Skeletal muscle satellite cell (primary cell): ENCODE results near the gene M1AP.
A peak's percentile ranks its signal among the peaks of the same experiment; 100 is the strongest.

Source experiments
- H3K27me3 ChIP-seq: 2 replicates; pipeline ENCODE4 v1.7.0; 2013; ENCODE audit warnings: low read length; ENCODE audit not compliant: control insufficient read depth, insufficient read depth
- H3K36me3 ChIP-seq: 2 replicates; pipeline ENCODE4 v1.7.0; 2013; ENCODE audit warnings: mild to moderate bottlenecking, control low read depth, low read length; ENCODE audit not compliant: insufficient read depth
- H3K4me1 ChIP-seq: 2 replicates; pipeline ENCODE4 v1.7.0; 2013; ENCODE audit warnings: low read length; ENCODE audit not compliant: control insufficient read depth, insufficient read depth
- H3K4me2 ChIP-seq: 2 replicates; pipeline ENCODE4 v1.7.0; 2013; ENCODE audit warnings: mild to moderate bottlenecking, low read length
- H3K4me3 ChIP-seq: 2 replicates; pipeline ENCODE4 v1.7.0; 2013; ENCODE audit warnings: low read length
- H3K9ac ChIP-seq: 2 replicates; pipeline ENCODE4 v1.7.0; 2013; ENCODE audit warnings: mild to moderate bottlenecking, low read depth, low read length, moderate library complexity
- H3K9me3 ChIP-seq: replicated peaks from 2 replicates; pipeline ENCODE4 v1.7.0; 2013; ENCODE audit warnings: mild to moderate bottlenecking, control low read depth, low read length

The M1AP gene

GRCh38 chr2:74526649-74527230 is 121.4 kb downstream of the M1AP start:
- H3K4me3 ChIP-seq = no peak overlapping the region
- H3K9ac ChIP-seq = no peak overlapping the region
- H3K4me2 ChIP-seq = no peak overlapping the region
- peaks cover 31% of the 10 kb centered on the region for H3K36me3 ChIP-seq
- H3K9me3 ChIP-seq = no peaks in the 10 kb centered on the region
- no peaks in the 10 kb centered on the region for H3K27me3 ChIP-seq
- H3K4me1 ChIP-seq = peaks cover 20% of the 10 kb centered on the region

- Histone ChIP-seq H3K27me3 (no peaks in the 10 kb centered on the region), H3K9ac (no peak within 1 kb of the TSS), H3K4me1 (peaks cover 13% of the 10 kb centered on the region), H3K9me3 (no peaks in the 10 kb centered on the region), H3K4me3 (no peak within 1 kb of the TSS), H3K4me2 (no peak within 1 kb of the TSS), H3K36me3 (peaks cover 31% of the 10 kb centered on the region)
These were observed 122.1 kb downstream of the M1AP start, which contains the start of gene DQX1 for GRCh38 chr2:74525717-74526648. Gene DQX1, minus strand, starts transcription at chr2:74526231. Its CDS starts 502 bp downstream, at chr2:74525729.

- Histone ChIP-seq H3K27me3 (peaks cover 3% of the 10 kb centered on the region), H3K4me3 (no peak overlapping the region), H3K4me2 (no peak overlapping the region), H3K36me3 (peaks cover 31% of the 10 kb centered on the region), H3K9ac (no peak overlapping the region), H3K9me3 (no peaks in the 10 kb centered on the region), H3K4me1 (peaks cover 8% of the 10 kb centered on the region)
These were observed 123.0 kb downstream of the M1AP start for GRCh38 chr2:74524955-74525716.

GRCh38 chr2:74524005-74524404 is 124.1 kb downstream of the M1AP start:
- peaks cover 8% of the 10 kb centered on the region for H3K4me1 ChIP-seq
- no peaks in the 10 kb centered on the region for H3K9me3 ChIP-seq
- H3K9ac ChIP-seq = no peak overlapping the region
- peaks cover 14% of the 10 kb centered on the region for H3K27me3 ChIP-seq
- no peak overlapping the region for H3K4me2 ChIP-seq
- no peak overlapping the region for H3K4me3 ChIP-seq
- peaks cover 31% of the 10 kb centered on the region for H3K36me3 ChIP-seq

- no peaks in the 10 kb centered on the region for H3K4me1 ChIP-seq
- peaks cover 29% of the 10 kb centered on the region for H3K27me3 ChIP-seq
These were observed 125.6 kb downstream of the M1AP start for GRCh38 chr2:74522516-74522915.

GRCh38 chr2:74516650-74517049 is 131.5 kb downstream of the M1AP start:
- no peak overlapping the region for H3K9ac ChIP-seq
- peaks cover 77% of the 10 kb centered on the region for H3K27me3 ChIP-seq
- H3K4me3 ChIP-seq = no peak overlapping the region
- no peak overlapping the region for H3K4me2 ChIP-seq
- no peaks in the 10 kb centered on the region for H3K36me3 ChIP-seq
- peaks cover 1% of the 10 kb centered on the region for H3K4me1 ChIP-seq
- H3K9me3 ChIP-seq = peaks cover 5% of the 10 kb centered on the region

More at GRCh38 chr2:74522516-74522915, 125.6 kb downstream of the M1AP start:
- Histone ChIP-seq H3K4me3 (no peak overlapping the region), H3K9ac (no peak overlapping the region), H3K4me2 (no peak overlapping the region), H3K36me3 (peaks cover 22% of the 10 kb centered on the region), H3K9me3 (no peaks in the 10 kb centered on the region)

- H3K36me3 ChIP-seq = no peaks in the 10 kb centered on the region
- H3K9ac ChIP-seq = no peak overlapping the region
- peaks cover 5% of the 10 kb centered on the region for H3K9me3 ChIP-seq
- peaks cover 7% of the 10 kb centered on the region for H3K4me1 ChIP-seq
- H3K4me2 ChIP-seq = peak overlapping the region; percentile 64
- H3K27me3 ChIP-seq = peaks cover 77% of the 10 kb centered on the region
- peak overlapping the region; percentile 55 for H3K4me3 ChIP-seq
These were observed 132.0 kb downstream of the M1AP start for GRCh38 chr2:74515981-74516633.

GRCh38 chr2:74515271-74515980 is 132.7 kb downstream of the M1AP start:
- Histone ChIP-seq H3K4me1 (peaks cover 10% of the 10 kb centered on the region), H3K36me3 (no peaks in the 10 kb centered on the region), H3K27me3 (peaks cover 79% of the 10 kb centered on the region), H3K4me3 (no peak overlapping the region), H3K9ac (no peak overlapping the region), H3K4me2 (peak overlapping the region; percentile 64), H3K9me3 (peaks cover 5% of the 10 kb centered on the region)

- Histone ChIP-seq H3K9ac (no peak within 1 kb of the TSS), H3K27me3 (peaks cover 77% of the 10 kb centered on the region)
These were observed 133.5 kb downstream of the M1AP start, which contains the start of gene TLX2 for GRCh38 chr2:74514368-74515270. Gene TLX2, plus strand, starts transcription at chr2:74514450. Its CDS starts 357 bp downstream, at chr2:74514807.

More at GRCh38 chr2:74514368-74515270, 133.5 kb downstream of the M1AP start, which contains the start of gene TLX2:
- Histone ChIP-seq H3K4me3 (peak within 1 kb of the TSS; percentile 12), H3K36me3 (no peaks in the 10 kb centered on the region), H3K4me1 (peaks cover 10% of the 10 kb centered on the region), H3K4me2 (peak within 1 kb of the TSS; percentile 57), H3K9me3 (peaks cover 5% of the 10 kb centered on the region)
